A204.1 (cell line): ENCODE results near the gene MMP17.

Experiments
- FAIRE-seq: peaks from 2 replicates; lab custom pipeline; 2012; peaks lifted over from hg19 to GRCh38; lab: Jason Lieb, UNC

MMP17 gene

GRCh38 chr12:131827961-131828534 is at the start of gene MMP17:
Gene MMP17, plus strand, starts transcription at chr12:131828393. Its CDS starts 102 bp downstream, at chr12:131828495.
- FAIRE-seq, result no peak

GRCh38 chr12:131779027-131779426 is 49.2 kb upstream of the MMP17 start:
- FAIRE-seq, result no peak

GRCh38 chr12:131782061-131782460 is 46.1 kb upstream of the MMP17 start:
- no peak for FAIRE-seq

- FAIRE-seq, result peak; percentile 47
Measured at GRCh38 chr12:131783915-131784541, 44.2 kb upstream of the MMP17 start.

- no peak for FAIRE-seq
Measured at GRCh38 chr12:131784909-131785762, 43.1 kb upstream of the MMP17 start.

- no peak for FAIRE-seq
Measured at GRCh38 chr12:131785763-131786330, 42.3 kb upstream of the MMP17 start.

GRCh38 chr12:131786331-131786730 is 41.9 kb upstream of the MMP17 start:
- no peak for FAIRE-seq

GRCh38 chr12:131787143-131787660 is 41.0 kb upstream of the MMP17 start:
- no peak for FAIRE-seq

GRCh38 chr12:131788070-131788469 is 40.1 kb upstream of the MMP17 start:
- no peak for FAIRE-seq

- FAIRE-seq, result no peak
Measured at GRCh38 chr12:131789638-131790037, 38.6 kb upstream of the MMP17 start.

- FAIRE-seq, result no peak
Measured at GRCh38 chr12:131793243-131794022, 34.8 kb upstream of the MMP17 start.

GRCh38 chr12:131794061-131794460 is 34.1 kb upstream of the MMP17 start:
- FAIRE-seq, result no peak

GRCh38 chr12:131794573-131794972 is 33.6 kb upstream of the MMP17 start:
- FAIRE-seq, result no peak

GRCh38 chr12:131795064-131795463 is 33.1 kb upstream of the MMP17 start:
- no peak for FAIRE-seq

GRCh38 chr12:131795690-131796410 is 32.3 kb upstream of the MMP17 start:
- no peak for FAIRE-seq

GRCh38 chr12:131796411-131796736 is 31.8 kb upstream of the MMP17 start:
- no peak for FAIRE-seq

GRCh38 chr12:131796754-131797587 is 31.2 kb upstream of the MMP17 start:
- FAIRE-seq, result no peak

GRCh38 chr12:131797588-131797934 is 30.6 kb upstream of the MMP17 start:
- FAIRE-seq, result no peak

- FAIRE-seq, result no peak
Measured at GRCh38 chr12:131799195-131799594, 29.0 kb upstream of the MMP17 start.

- no peak for FAIRE-seq
Measured at GRCh38 chr12:131799828-131800593, 28.2 kb upstream of the MMP17 start.
